ENCODE measurements around the gene TCAF1. TPM values are rescaled to one million over a fixed set of nuclear protein-coding genes. Genes with fewer than 3 reads are reported as not detected.

Gene TCAF1
- total RNA-seq: 64.5 TPM

- DNase-seq (ENCODE audit: low spot score): peak; percentile 96
Observed at GRCh38 chr7:143901668-143902331, at the start of gene TCAF1. TSS of gene TCAF1 (minus strand) at chr7:143902176. CDS start at chr7:143876608, 25,568 bp downstream.

DNA sequence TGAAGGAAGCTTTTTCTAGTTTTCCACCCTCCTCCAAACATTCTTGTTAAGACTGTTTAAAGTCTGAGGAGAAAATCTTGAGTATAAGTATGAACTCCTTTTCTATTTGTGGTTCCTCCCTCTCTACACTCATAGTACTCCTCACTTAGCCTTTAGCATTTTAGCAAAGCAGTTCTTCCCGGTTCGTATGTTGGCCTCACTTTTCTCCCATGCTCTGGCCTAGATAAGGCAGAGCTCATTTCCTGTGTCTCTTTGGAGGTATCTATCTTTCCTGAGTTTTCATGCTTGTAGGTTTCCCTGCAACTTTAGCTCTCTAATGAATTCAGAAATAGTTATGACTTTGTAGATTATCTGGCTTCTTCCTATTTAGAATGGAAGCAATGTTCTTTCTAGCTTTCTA, 46.8 kb upstream of the TCAF1 start:
- no peak for DNase-seq (ENCODE audit: low spot score)

GRCh38 chr7:143947111-143947510, 45.1 kb upstream of the TCAF1 start:
- DNase-seq (ENCODE audit: low spot score): no peak

GRCh38 chr7:143945423-143945822, 43.4 kb upstream of the TCAF1 start:
- DNase-seq (ENCODE audit: low spot score): no peak

DNA sequence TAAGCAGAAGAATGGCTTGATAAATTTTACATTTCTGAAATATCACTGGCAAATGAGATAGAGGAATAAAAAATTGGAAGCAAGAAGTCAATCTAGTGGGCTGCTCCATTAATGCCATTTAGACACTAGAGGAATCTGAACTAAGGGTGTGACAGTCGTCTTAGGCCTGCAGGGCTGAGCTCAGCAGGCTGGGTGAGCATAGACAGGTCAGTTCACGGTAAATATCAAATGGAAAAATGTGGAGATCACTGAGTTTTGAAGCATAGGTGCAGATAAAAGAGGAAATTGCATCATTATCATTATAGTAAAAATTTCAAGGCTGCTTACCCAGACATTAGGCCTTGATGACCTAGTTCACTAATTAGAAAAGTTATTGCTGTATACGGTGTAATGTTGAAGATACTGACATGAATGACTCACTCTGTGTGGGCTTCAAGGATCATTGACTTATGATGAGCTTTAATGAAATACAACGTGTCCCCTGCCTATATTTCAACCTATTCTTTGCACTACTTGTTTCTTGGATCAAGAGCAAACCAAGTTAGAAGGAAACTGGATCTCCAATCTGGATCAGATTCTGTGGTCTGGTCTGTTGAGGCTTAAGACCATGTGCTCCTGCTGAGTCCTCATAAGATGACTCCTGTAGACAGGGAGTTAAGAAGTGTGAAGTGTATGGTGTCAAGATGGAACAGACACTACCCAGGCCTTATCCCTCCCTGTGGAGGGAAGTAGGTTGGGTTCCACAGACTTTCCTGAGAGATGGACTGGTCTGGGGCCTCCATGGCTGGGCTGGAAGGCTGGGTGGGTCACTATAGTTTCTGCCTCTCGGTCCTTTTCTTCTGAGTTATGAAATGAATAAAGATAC, 36.6 kb upstream of the TCAF1 start:
- DNase-seq (ENCODE audit: low spot score): no peak

DNA sequence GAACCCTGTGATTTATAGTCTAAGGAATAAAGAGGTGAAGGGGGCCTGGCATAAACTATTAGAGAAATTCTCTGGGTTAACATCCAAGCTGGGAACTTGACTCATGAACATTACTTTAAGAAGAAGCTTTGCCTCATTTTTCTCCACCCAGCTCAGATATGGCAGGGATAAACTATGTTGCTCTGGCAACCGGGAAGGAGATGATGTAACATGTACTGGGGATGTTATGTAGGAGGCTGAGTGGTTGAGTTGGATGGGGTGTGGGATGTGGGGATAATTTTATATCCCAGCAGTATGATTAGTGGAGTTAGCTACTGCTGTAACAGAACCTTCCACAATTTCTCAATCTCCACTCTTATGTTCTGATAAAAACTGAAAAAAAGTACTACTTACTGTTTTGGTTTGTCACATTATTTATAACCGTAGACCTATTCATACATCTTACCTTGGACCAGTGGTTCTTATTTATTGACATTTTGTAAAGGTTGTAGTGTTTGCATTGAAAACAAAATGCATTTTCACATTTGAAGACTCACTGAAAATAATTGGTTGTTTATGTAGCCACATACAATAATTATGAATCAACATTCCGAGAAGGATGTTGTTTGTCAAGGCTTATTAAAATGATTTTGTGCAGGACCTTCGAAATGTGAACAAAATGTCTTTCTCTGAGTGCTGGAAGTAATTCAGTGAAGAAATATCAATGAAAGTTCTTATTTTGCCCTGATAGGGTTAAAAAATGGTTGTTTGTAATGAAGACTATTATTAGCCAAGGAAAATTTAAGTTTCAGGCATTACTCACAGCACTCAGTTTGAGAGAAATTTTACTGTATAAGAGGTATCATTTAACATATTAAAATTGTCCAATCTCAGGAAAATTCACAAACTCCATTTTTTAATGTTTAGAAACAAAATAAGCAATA, 34.4 kb upstream of the TCAF1 start:
- no peak for DNase-seq (ENCODE audit: low spot score)

DNA sequence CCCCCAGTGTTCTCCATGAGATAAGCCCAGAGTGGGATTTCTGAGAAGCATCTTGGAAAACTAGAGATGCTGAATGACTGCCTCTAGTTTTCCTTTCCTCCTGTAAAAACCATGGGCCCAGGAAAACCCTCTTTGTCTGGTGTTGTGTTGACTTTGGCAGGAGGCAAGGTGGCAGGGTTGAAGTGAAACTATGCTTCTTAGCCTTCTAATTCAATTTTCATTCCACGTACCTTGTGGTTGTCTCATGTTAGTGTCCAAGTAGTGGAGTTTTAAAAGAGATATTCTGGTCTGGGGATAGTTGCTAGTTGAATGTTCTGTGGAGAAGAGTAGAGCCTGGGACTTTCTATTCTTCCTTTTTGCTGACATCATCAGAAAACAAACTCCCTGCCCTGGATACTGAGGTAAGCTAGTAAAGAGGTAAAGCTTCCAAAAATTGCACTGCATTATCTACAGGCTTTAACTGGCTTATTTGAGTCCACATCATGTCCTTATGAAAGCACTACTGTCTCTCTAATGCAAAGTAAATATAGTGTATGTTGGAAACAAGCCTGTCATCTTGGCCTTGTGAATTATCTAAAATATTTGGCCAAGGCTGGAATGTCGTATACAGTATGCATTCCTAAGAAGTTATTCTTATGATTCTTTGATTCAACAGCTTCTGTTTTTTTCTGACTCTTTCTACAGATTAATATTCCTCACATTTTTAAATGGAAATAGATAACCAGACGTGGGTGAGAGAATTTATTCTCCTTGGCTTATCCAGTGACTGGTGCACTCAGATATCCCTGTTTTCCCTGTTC, 32.8 kb upstream of the TCAF1 start, which contains the start of gene OR2F2:
TSS of gene OR2F2 (plus strand) at position 708 of the 800 bp plus-strand sequence. CDS start at position 708, 0 bp downstream.
- DNase-seq (ENCODE audit: low spot score): no peak

GRCh38 chr7:143931739-143932138, 29.8 kb upstream of the TCAF1 start:
- no peak for DNase-seq (ENCODE audit: low spot score)

- no peak for DNase-seq (ENCODE audit: low spot score)
Observed at GRCh38 chr7:143929224-143929920, 27.4 kb upstream of the TCAF1 start.

DNA sequence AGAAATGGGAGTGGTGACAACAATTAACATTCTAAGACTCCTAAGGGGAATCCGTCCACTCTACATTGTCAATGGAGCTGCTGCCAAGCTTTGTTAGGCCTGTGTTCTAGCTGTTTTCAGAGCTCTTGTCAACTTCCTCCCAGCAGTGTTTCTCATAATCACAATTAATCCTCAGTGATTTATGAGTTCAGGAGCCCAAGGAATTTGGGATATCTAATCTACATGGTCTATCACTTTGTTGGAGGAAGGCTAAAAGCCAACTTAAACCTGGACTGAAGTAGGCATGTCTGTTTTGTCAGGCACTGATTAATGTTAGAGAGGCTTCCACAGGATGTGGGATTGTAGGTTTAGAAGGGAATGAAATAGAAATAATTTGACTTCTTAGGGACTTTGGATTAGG, 22.9 kb upstream of the TCAF1 start:
- no peak for DNase-seq (ENCODE audit: low spot score)

GRCh38 chr7:143914938-143915652, 13.1 kb upstream of the TCAF1 start:
- DNase-seq (ENCODE audit: low spot score): no peak

DNA sequence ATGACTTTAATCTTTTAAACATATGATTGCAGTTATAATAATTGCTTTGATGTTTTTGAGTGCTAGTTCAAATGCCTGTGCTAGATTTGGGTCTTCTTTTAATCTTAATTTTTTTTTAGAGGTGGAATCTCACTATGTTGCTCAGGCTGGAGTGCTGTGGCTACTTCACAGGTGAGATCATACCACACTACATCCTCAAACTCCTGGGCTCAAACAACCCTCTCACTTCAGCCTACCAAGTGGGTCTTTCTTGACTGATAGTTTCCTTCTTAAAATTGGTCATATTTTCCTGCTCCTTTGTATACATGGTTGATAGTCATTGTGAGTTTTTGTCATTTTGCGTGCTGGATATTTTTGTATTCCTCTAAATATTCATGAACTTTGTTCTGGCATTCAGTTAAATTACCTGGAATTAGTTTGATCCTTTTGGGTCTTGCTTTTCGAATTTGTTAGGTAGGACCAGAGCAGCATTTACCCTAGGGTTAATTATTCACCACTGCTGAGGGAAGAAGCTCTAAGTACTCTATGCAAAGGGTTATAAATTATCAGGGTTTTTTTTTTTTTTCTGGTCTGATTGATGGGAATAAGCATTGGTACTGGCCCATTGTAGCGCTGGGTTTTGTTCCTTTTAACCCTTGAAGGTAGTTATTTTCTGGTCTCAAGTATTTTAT, 12.1 kb upstream of the TCAF1 start:
- DNase-seq (ENCODE audit: low spot score): no peak

GRCh38 chr7:143910473-143911248, 8.7 kb upstream of the TCAF1 start:
- no peak for DNase-seq (ENCODE audit: low spot score)

- DNase-seq (ENCODE audit: low spot score): no peak
Observed at GRCh38 chr7:143909863-143910262, 7.9 kb upstream of the TCAF1 start.

DNA sequence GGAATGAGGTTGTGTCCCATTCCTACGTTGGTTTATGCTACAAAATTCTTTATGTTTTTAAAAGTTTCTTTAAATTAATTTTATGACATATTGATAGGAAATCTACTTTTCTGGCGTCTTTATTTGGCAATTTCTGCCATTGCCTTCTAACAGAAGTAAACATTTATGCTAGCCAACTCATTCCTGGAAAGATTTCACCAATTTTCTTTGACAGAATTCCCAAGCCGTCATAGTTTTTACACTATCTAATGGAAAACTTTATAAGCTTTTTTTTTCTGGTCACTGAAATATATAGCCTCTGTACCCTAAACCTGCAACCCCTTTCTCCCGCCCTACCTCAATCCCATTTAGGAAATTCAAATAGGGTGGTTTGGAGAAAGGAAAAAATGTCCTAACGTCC, 6.1 kb upstream of the TCAF1 start:
- DNase-seq (ENCODE audit: low spot score): no peak

- DNase-seq (ENCODE audit: low spot score): no peak
Observed at GRCh38 chr7:143906895-143907294, 4.9 kb upstream of the TCAF1 start.

DNA sequence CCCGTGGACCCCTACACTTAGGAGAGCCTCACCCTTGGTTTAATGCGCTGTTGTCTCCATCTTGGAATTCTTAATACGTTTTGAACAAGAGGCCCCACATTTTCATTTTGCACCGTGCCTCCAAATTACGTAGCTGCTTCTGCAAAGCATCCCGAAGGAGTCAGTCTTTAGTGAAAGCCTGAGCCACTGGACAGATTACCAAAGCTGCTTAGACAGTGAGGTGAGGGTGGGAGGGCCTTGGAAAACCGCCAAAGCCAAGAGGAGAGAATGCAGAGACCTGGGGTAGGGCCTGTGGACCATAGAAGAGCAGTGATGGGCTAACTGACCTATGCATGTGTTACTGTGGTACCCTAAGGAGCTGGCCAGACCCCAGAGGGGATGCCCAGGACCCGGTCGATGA, 4.2 kb upstream of the TCAF1 start:
- DNase-seq (ENCODE audit: low spot score): no peak

- no peak for DNase-seq (ENCODE audit: low spot score)
Observed at GRCh38 chr7:143905509-143905908, 3.5 kb upstream of the TCAF1 start.

Data from mucosa of gallbladder (tissue), 1 donor.